Neural cell (in vitro differentiated cells): ENCODE measurements around the gene ASCL4. TPM values are rescaled to one million over a fixed set of nuclear protein-coding genes. Genes with fewer than 3 reads are reported as not detected.

ENCODE experiments used
- H2AFZ ChIP-seq: fragments of 200-600, 300-800 bp; sonication (generic), shearing (Covaris generic); 2 replicates; pipeline ENCODE4 v1.6.0; 2014; ENCODE audit warnings: low read depth, mild to moderate bottlenecking, antibody characterized with exemption, low read length, moderate library complexity
- H3F3A ChIP-seq: fragments of 200-600 bp; shearing (Covaris generic); 2 replicates; pipeline ENCODE4 v1.6.1; 2016; ENCODE audit warnings: mild to moderate bottlenecking, moderate library complexity, mixed read lengths, antibody characterized with exemption, low read length; ENCODE audit not compliant: insufficient read depth, poor library complexity, severe bottlenecking
- H3K27ac ChIP-seq: fragments of 200-600, 300-800 bp; sonication (generic), shearing (Covaris generic); 2 replicates; pipeline ENCODE4 v1.5.1; 2014; ENCODE audit warnings: mild to moderate bottlenecking, low read length, moderate library complexity
- H3K27me3 ChIP-seq: fragments of 300-800, 200-600 bp; sonication (generic), shearing (Covaris generic); 2 replicates; pipeline ENCODE4 v1.6.0; 2014; ENCODE audit warnings: mild to moderate bottlenecking, low read depth, low read length, moderate library complexity; ENCODE audit not compliant: insufficient read depth
- H3K36me3 ChIP-seq: fragments of 300-800, 200-600 bp; sonication (generic), shearing (Covaris generic); 2 replicates; pipeline ENCODE4 v1.5.1; 2014; ENCODE audit warnings: mild to moderate bottlenecking, antibody characterized with exemption, low read length, moderate library complexity; ENCODE audit not compliant: insufficient read depth
- H3K4me2 ChIP-seq: fragments of 300-800, 200-600 bp; sonication (generic), shearing (Covaris generic); 2 replicates; pipeline ENCODE4 v1.6.0; 2014; ENCODE audit warnings: mild to moderate bottlenecking, low read length
- H3K4me3 ChIP-seq: fragments of 300-800, 200-600 bp; sonication (generic), shearing (Covaris generic); 2 replicates; pipeline ENCODE4 v1.5.1; 2014; ENCODE audit warnings: mild to moderate bottlenecking, low read length, moderate library complexity
- H3K79me2 ChIP-seq: fragments of 200-600 bp; shearing (Covaris generic); replicated peaks from 2 replicates; pipeline ENCODE4 v1.6.0; 2014; ENCODE audit warnings: mild to moderate bottlenecking, low read length, moderate library complexity; ENCODE audit not compliant: insufficient read depth
- H3K9ac ChIP-seq: fragments of 300-800, 200-600 bp; sonication (generic), shearing (Covaris generic); 2 replicates; pipeline ENCODE4 v1.6.1; 2016; ENCODE audit warnings: mild to moderate bottlenecking, low read length, mixed read lengths
- H3K9me2 ChIP-seq: fragments of 200-600 bp; shearing (Covaris generic); 2 replicates; pipeline ENCODE4 v1.6.1; 2016; ENCODE audit warnings: mild to moderate bottlenecking, low read length, mixed read lengths; ENCODE audit not compliant: insufficient read depth
- H3K9me3 ChIP-seq: fragments of 200-600, 300-800 bp; sonication (generic), shearing (Covaris generic); 2 replicates; pipeline ENCODE4 v1.6.1; 2016; ENCODE audit warnings: mild to moderate bottlenecking, mixed run types, low read length, moderate library complexity, mixed read lengths
- H4K20me1 ChIP-seq: fragments of 200-600 bp; shearing (Covaris generic); 2 replicates; pipeline ENCODE4 v1.6.1; 2016; ENCODE audit warnings: mild to moderate bottlenecking, mixed run types; ENCODE audit not compliant: insufficient read depth
- EP300 ChIP-seq: fragments of 450-650 bp; conservative IDR thresholded peaks from 2 replicates; pipeline ENCODE4 v1.6.1; 2014; ENCODE audit warnings: antibody characterized with exemption, mild to moderate bottlenecking, moderate library complexity; ENCODE audit not compliant: poor library complexity, severe bottlenecking
- EZH2 ChIP-seq: fragments of 200-600, 300-800 bp; shearing (Covaris generic), sonication (generic); IDR thresholded peaks from 2 replicates; pipeline ENCODE4 v1.6.1; 2014; ENCODE audit warnings: antibody characterized with exemption, low read length, borderline replicate concordance, mild to moderate bottlenecking; ENCODE audit not compliant: insufficient read depth, poor library complexity, severe bottlenecking
- MXI1 ChIP-seq: fragments of 450-650 bp; conservative IDR thresholded peaks from 2 replicates; pipeline ENCODE4 v1.6.1; 2014; ENCODE audit warnings: antibody characterized with exemption, mild to moderate bottlenecking; ENCODE audit not compliant: poor library complexity, severe bottlenecking
- POLR2AphosphoS5 ChIP-seq: IDR thresholded peaks from 2 replicates; pipeline ENCODE4 v1.6.1; 2012
- RAD21 ChIP-seq: fragments of 450-650 bp; conservative IDR thresholded peaks from 2 replicates; pipeline ENCODE4 v1.6.1; 2014; ENCODE audit warnings: antibody characterized with exemption, mild to moderate bottlenecking, moderate library complexity
- SMC3 ChIP-seq: fragments of 450-650 bp; conservative IDR thresholded peaks from 2 replicates; pipeline ENCODE4 v1.6.1; 2014; ENCODE audit warnings: antibody characterized with exemption, mild to moderate bottlenecking, moderate library complexity; ENCODE audit not compliant: poor library complexity
- TAF1 ChIP-seq: IDR thresholded peaks from 2 replicates; pipeline ENCODE4 v1.6.1; 2012; ENCODE audit warnings: low read depth
- polyA plus RNA-seq: library from polyadenylated mRNA; depleted of rRNA; stranded (reverse); fragments of >200 nt; gene quantifications from 2 replicates; pipeline ENCODE4 v1.2.3, GENCODE V29; 2014
- TF ChIP-seq, protein P1 (sequence below): IDR thresholded peaks from 2 replicates; pipeline ENCODE4 v1.6.1; 2012; ENCODE audit warnings: borderline replicate concordance

ASCL4 gene
- polyA plus RNA-seq, 1 donor from 2014 or later = not detected

DNA sequence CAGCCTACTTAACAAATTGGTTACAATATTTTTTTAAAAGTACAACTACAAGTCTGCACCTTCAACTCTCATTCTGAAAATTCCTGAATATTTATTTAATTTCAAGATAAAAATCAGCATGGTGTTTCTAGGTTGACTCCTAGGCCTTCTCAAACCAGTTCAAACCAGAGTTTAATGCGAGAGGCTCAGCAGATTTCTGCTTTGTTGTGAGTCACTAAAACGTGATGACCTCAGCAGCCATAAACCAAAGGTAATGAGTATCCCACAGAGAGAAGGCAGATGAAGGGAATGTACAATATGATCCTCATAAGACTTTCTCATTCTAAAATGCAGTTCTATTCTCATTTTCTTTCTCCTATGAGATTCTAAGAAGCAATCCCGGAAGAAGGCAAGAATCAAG is 15.1 kb upstream of the ASCL4 start:
- no peak for TF ChIP-seq TAF1
- no peak for TF ChIP-seq EP300
- TF ChIP-seq POLR2AphosphoS5 = peak; percentile 27
- TF ChIP-seq, protein P1, sequence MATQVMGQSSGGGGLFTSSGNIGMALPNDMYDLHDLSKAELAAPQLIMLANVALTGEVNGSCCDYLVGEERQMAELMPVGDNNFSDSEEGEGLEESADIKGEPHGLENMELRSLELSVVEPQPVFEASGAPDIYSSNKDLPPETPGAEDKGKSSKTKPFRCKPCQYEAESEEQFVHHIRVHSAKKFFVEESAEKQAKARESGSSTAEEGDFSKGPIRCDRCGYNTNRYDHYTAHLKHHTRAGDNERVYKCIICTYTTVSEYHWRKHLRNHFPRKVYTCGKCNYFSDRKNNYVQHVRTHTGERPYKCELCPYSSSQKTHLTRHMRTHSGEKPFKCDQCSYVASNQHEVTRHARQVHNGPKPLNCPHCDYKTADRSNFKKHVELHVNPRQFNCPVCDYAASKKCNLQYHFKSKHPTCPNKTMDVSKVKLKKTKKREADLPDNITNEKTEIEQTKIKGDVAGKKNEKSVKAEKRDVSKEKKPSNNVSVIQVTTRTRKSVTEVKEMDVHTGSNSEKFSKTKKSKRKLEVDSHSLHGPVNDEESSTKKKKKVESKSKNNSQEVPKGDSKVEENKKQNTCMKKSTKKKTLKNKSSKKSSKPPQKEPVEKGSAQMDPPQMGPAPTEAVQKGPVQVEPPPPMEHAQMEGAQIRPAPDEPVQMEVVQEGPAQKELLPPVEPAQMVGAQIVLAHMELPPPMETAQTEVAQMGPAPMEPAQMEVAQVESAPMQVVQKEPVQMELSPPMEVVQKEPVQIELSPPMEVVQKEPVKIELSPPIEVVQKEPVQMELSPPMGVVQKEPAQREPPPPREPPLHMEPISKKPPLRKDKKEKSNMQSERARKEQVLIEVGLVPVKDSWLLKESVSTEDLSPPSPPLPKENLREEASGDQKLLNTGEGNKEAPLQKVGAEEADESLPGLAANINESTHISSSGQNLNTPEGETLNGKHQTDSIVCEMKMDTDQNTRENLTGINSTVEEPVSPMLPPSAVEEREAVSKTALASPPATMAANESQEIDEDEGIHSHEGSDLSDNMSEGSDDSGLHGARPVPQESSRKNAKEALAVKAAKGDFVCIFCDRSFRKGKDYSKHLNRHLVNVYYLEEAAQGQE = no peak
- no peak for TF ChIP-seq SMC3
- TF ChIP-seq EZH2 = no peak
- Histone ChIP-seq H3K36me3 (no peaks in the 10 kb centered on the region), H3K9ac (peak overlapping the region; percentile 83), H3K9me2 (no peaks in the 10 kb centered on the region), H3K79me2 (peaks cover 38% of the 10 kb centered on the region), H3K4me3 (peak overlapping the region; percentile 73), H3K27ac (peak overlapping the region; percentile 66), H3K4me2 (peak overlapping the region; percentile 91), H3K9me3 (no peaks in the 10 kb centered on the region), H2AFZ (no peak overlapping the region), H3K27me3 (no peaks in the 10 kb centered on the region), H4K20me1 (no peaks in the 10 kb centered on the region), H3F3A (no peaks in the 10 kb centered on the region)

- Histone ChIP-seq H2AFZ (peak overlapping the region; percentile 18), H3K9me2 (no peaks in the 10 kb centered on the region), H3K79me2 (peaks cover 38% of the 10 kb centered on the region), H3K4me3 (peak overlapping the region; percentile 73), H4K20me1 (no peaks in the 10 kb centered on the region), H3K27me3 (no peaks in the 10 kb centered on the region), H3K27ac (peak overlapping the region; percentile 66), H3F3A (no peaks in the 10 kb centered on the region), H3K9ac (peak overlapping the region; percentile 83), H3K4me2 (peak overlapping the region; percentile 91), H3K9me3 (no peaks in the 10 kb centered on the region), H3K36me3 (no peaks in the 10 kb centered on the region)
- TF ChIP-seq SMC3 = no peak
- TF ChIP-seq POLR2AphosphoS5 = peak; percentile 21
- TF ChIP-seq EP300 = no peak
- TF ChIP-seq RAD21 = no peak
- TF ChIP-seq, protein P1 = no peak
- TF ChIP-seq TAF1 = no peak
- peak; percentile 9 for TF ChIP-seq MXI1
These were observed 14.2 kb upstream of the ASCL4 start for GRCh38 chr12:107760207-107760808.
